Gastrocnemius medialis (tissue), 4 donors: ENCODE data around the gene AP5S1. TPM values are rescaled to one million over a fixed set of nuclear protein-coding genes. Genes with fewer than 3 reads are reported as not detected.

Source experiments
- ATAC-seq, 2 donors: fragments of 150-250 bp; one replicate each; pipeline ENCODE4 v1.9.1; 2016
- DNase-seq, 2 donors: peaks; one replicate each; pipeline ENCODE4 v3.0.0-alpha.2; 2019
- H3K27ac ChIP-seq, 4 donors: fragments of 200-600 bp; sonication (generic); 1 replicate in 1 of 4; 2 replicates in 3 of 4; pipeline ENCODE4 v1.5.1; 2016 to 2018; ENCODE audit warnings: mild to moderate bottlenecking in 2 of 4, moderate library complexity in 1 of 4
- H3K27me3 ChIP-seq, 3 donors: fragments of 200-600 bp; sonication (generic) in 2 of 3; 1 replicate in 1 of 3; 2 replicates in 2 of 3; pipeline versions ENCODE4 v1.5.1 to v1.6.0; 2016 to 2019; ENCODE audit warnings: mild to moderate bottlenecking in 1 of 3, moderate library complexity in 1 of 3
- H3K36me3 ChIP-seq, 2 donors: fragments of 200-600 bp; sonication (generic) in 1 of 2; one replicate each; pipeline ENCODE4 v1.5.1; 2017 to 2018
- H3K4me1 ChIP-seq, 2 donors: fragments of 200-600 bp; sonication (generic) in 1 of 2; one replicate each; pipeline ENCODE4 v1.5.1; 2016 to 2017; ENCODE audit warnings: mild to moderate bottlenecking in 2 of 2
- H3K4me3 ChIP-seq, 4 donors: fragments of 200-600 bp; sonication (generic) in 3 of 4; 1 replicate in 1 of 4; 2 replicates in 3 of 4; pipeline ENCODE4 v1.5.1; 2016 to 2019; ENCODE audit warnings: mild to moderate bottlenecking in 2 of 4
- H3K9me3 ChIP-seq, 3 donors: fragments of 200-600 bp; sonication (generic) in 2 of 3; 1 replicate in 1 of 3; 2 replicates in 2 of 3; pipeline ENCODE4 v1.5.1; 2016 to 2019
- POLR2A ChIP-seq, 2 donors: fragments of 450-650 bp; IDR thresholded peaks; one replicate each; pipeline ENCODE4 v1.6.1; 2017; ENCODE audit warnings: antibody characterized with exemption in 2 of 2, mild to moderate bottlenecking in 2 of 2, moderate library complexity in 2 of 2
- in situ Hi-C, 4 donors: fragments of 200-750 bp; cut with MboI; loops; one replicate each; pipeline versions ENCODE4 v1.15.0 to v1.8.0; 2017; ENCODE audit warnings: low sequenced_read_pairs in 4 of 4
- intact Hi-C: fragments of 100-400 bp; cut with DNase I; formaldehyde crosslinking; loops from one replicate; pipeline ENCODE4 v1.15.1; 2023; ENCODE audit warnings: low total_unique reads
- total RNA-seq, 4 donors: library from RNA; depleted of rRNA; stranded (reverse); fragments of >200 nt; gene quantifications; one replicate each; pipeline versions ENCODE4 v1.1.0 to v1.2.3, GENCODE V29; 2016
- TF ChIP-seq, protein P1 (sequence below), 5 experiments: fragments of 450-650 bp in 3 of 5; fragments of 200-600 bp in 2 of 5; sonication (generic) in 2 of 5; IDR thresholded peaks in 4 of 5; conservative IDR thresholded peaks in 1 of 5; 1 replicate in 4 of 5; 2 replicates in 1 of 5; pipeline ENCODE4 v1.5.1; 2016 to 2019; ENCODE audit warnings: antibody characterized with exemption in 5 of 5, mild to moderate bottlenecking in 3 of 5, moderate library complexity in 3 of 5

AP5S1 gene
- total RNA-seq, 4 donors from 2014 or later = 11.6 to 20.9 (median 17.3) TPM

DNA sequence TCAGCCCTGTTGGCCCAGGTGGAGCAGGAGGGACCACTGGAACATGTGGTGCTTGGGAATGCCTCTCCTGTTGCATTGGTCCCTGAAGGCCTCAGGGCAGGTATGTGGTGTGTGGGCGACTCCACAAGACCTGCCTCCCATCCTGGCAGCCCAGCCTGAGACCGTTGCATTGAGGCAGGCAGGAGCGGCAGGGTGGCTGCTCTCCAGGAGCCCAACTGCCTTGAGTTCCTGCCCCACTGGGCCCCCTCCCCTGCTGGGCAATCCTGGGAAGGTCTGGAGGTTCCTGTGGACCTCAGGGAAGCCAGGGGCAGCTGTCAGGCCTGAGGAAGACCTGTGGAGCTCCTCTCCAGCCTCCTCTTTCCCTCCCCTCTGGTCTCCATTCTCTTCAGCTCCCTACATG, 46.1 kb downstream of the AP5S1 start:
- no peak overlapping the region for H3K27ac ChIP-seq
- in situ Hi-C loops = no loop called here
- no peak for TF ChIP-seq POLR2A (IDR thresholded peaks at IDR 0.05)
- TF ChIP-seq, protein P1, sequence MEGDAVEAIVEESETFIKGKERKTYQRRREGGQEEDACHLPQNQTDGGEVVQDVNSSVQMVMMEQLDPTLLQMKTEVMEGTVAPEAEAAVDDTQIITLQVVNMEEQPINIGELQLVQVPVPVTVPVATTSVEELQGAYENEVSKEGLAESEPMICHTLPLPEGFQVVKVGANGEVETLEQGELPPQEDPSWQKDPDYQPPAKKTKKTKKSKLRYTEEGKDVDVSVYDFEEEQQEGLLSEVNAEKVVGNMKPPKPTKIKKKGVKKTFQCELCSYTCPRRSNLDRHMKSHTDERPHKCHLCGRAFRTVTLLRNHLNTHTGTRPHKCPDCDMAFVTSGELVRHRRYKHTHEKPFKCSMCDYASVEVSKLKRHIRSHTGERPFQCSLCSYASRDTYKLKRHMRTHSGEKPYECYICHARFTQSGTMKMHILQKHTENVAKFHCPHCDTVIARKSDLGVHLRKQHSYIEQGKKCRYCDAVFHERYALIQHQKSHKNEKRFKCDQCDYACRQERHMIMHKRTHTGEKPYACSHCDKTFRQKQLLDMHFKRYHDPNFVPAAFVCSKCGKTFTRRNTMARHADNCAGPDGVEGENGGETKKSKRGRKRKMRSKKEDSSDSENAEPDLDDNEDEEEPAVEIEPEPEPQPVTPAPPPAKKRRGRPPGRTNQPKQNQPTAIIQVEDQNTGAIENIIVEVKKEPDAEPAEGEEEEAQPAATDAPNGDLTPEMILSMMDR (IDR thresholded peaks at IDR 0.05 in 4 of 5, conservative IDR thresholded peaks at IDR 0.05 in 1 of 5) = no peak
- no peak for DNase-seq
- H3K4me3 ChIP-seq = no peak overlapping the region
- intact Hi-C loops = no loop called here
- no peaks in the 10 kb centered on the region for H3K27me3 ChIP-seq
- no peak for ATAC-seq
- H3K9me3 ChIP-seq = no peaks in the 10 kb centered on the region
- H3K4me1 ChIP-seq = no peaks in the 10 kb centered on the region
- peaks cover 3 to 72% of the 10 kb centered on the region in 2 donors for H3K36me3 ChIP-seq

- H3K36me3 ChIP-seq = peaks cover 0 to 72% of the 10 kb centered on the region in 2 donors
- H3K9me3 ChIP-seq = no peaks in the 10 kb centered on the region
- DNase-seq (no peak), ATAC-seq (no peak)
- intact Hi-C loops = no loop called here
- in situ Hi-C loops = no loop called here
- no peak for TF ChIP-seq POLR2A (IDR thresholded peaks at IDR 0.05)
- TF ChIP-seq, protein P1 (IDR thresholded peaks at IDR 0.05 in 4 of 5, conservative IDR thresholded peaks at IDR 0.05 in 1 of 5) = no peak
- no peak overlapping the region for H3K27ac ChIP-seq
- H3K4me3 ChIP-seq = no peak overlapping the region
- no peaks in the 10 kb centered on the region for H3K27me3 ChIP-seq
- peaks cover 0 to 3% of the 10 kb centered on the region in 2 donors for H3K4me1 ChIP-seq
These were observed 47.5 kb downstream of the AP5S1 start for GRCh38 chr20:3867802-3868201.

DNA sequence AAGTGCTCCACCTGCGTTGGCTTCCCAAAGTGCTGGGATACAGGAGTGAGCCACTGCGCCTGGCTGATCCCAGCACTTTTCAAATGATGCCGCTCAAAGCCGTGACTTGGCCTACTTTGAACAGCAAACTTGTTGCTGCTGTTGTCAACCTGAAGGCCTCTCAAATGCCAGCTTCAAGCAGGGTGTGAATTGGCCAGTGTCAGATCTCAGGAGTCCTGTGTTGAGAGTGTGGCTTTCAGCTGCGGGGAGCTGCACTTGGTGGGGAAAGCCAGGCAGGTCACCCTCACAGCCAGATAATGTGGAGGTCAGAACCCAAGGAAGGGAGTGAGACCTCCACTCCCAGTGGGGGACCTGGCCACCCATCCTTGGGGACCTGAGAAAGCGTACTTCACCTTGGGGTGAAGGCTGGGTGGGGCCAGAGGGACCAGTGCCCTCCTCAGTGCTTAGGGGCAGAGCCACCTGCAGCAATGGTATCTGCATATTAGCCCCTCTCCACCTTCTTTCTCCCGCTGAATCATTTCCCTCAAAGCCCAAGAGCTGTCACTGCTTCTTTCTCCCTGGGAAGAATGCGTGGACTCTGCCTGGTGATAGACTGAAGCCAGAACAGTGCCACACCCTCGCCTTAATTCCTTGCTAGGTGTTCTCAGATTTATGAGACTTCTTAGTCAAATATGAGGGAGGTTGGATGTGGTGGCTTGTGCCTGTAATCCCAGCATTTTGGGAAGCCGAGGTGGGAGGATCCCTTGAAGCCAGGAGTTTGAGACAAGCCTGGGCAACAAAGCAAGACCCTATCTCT, 49.7 kb downstream of the AP5S1 start:
- H3K27ac ChIP-seq = no peak overlapping the region
- DNase-seq = no peak
- intact Hi-C loops (no loop called here), in situ Hi-C loops (no loop called here)
- H3K9me3 ChIP-seq = no peaks in the 10 kb centered on the region
- no peaks in the 10 kb centered on the region for H3K27me3 ChIP-seq
- H3K4me3 ChIP-seq = no peak overlapping the region
- peaks cover 5 to 16% of the 10 kb centered on the region in 2 donors for H3K4me1 ChIP-seq
- peaks cover 0 to 61% of the 10 kb centered on the region in 2 donors for H3K36me3 ChIP-seq
- TF ChIP-seq, protein P1 (IDR thresholded peaks at IDR 0.05 in 4 of 5, conservative IDR thresholded peaks at IDR 0.05 in 1 of 5) = no peak
- no peak for TF ChIP-seq POLR2A (IDR thresholded peaks at IDR 0.05)
- no peak for ATAC-seq

DNA sequence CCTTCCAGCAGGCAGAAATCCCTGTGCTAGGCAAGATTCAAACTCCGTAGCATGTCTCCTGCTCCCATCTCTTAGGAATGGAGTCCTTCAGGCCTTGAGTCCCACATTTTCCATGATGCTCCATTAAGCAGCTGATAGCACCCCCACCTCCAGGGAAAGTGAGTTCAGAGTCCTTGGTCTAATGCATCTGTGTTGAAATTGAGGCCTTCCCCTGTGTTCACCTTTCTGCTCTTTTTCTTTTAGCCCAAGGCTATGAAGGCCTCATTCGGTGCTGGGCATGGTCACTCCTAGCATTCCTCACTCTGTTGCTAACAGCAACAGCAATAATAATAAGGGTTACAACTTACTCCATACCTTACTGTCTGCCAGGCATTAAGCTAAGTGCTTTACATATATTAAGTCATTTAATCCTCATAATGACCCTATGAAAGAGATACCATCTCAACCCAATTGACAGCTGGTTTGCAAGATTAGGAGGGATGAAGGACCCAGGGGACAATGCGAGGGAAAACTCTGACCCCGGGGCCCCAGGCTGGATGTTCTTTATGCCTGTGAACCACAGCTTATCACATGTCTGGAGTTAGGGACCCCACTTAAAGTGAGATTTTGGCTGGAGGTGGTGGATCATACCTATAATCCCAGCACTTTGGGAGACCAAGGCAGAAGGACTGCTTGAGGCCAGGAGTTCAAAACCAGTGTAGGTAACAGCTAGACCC, 51.4 kb downstream of the AP5S1 start:
- no peak for TF ChIP-seq POLR2A (IDR thresholded peaks at IDR 0.05)
- TF ChIP-seq, protein P1 (IDR thresholded peaks at IDR 0.05 in 4 of 5, conservative IDR thresholded peaks at IDR 0.05 in 1 of 5) = no peak
- H3K27me3 ChIP-seq = no peaks in the 10 kb centered on the region
- DNase-seq (no peak), ATAC-seq (no peak)
- H3K4me1 ChIP-seq = peaks cover 5 to 16% of the 10 kb centered on the region in 2 donors
- no peaks in the 10 kb centered on the region for H3K9me3 ChIP-seq
- H3K27ac ChIP-seq = no peak overlapping the region
- in situ Hi-C loops = no loop called here
- peaks cover 0 to 44% of the 10 kb centered on the region in 2 donors for H3K36me3 ChIP-seq
- H3K4me3 ChIP-seq = no peak overlapping the region
- intact Hi-C loops = no loop called here
